Left renal cortex interstitium (tissue), 4 donors: ENCODE results near the gene CRK. TPM values are rescaled to one million over a fixed set of nuclear protein-coding genes. Genes with fewer than 3 reads are reported as not detected.

Experiments
- polyA plus RNA-seq, 4 donors: library from polyadenylated mRNA; unstranded; fragments of 120-200 nt; gene quantifications; one replicate each; pipeline ENCODE4 v1.2.1, GENCODE V29; 2013; ENCODE audit not compliant: insufficient read length in 4 of 4

CRK gene
- polyA plus RNA-seq, 4 donors, result 56.0 to 68.1 (median 64.0) TPM

Other genes with a start within 250 kb of the CRK start
- gene BHLHA9, start 185.8 kb downstream of the CRK start, polyA plus RNA-seq, result not detected
- under 1 TPM; 0.05 to 0.13 (median 0.07) TPM for gene TRARG1, start 176.6 kb downstream of the CRK start, polyA plus RNA-seq
- gene YWHAE, start 56.0 kb downstream of the CRK start, polyA plus RNA-seq, result 1,000 to 10,000 TPM in 3 of 4 donors, 100 to 1,000 TPM in 1; 949 to 1,137 (median 1,040) TPM
- 10 to 100 TPM; 71.1 to 88.7 (median 78.6) TPM for gene MYO1C, start 36.5 kb upstream of the CRK start, polyA plus RNA-seq
- gene INPP5K, start 60.4 kb upstream of the CRK start, polyA plus RNA-seq, result 10 to 100 TPM; 21.2 to 26.5 (median 22.6) TPM
- 10 to 100 TPM; 74.9 to 83.7 (median 81.6) TPM for gene PITPNA, start 106.6 kb upstream of the CRK start, polyA plus RNA-seq
- gene SLC43A2, start 172.6 kb upstream of the CRK start, polyA plus RNA-seq, result 10 to 100 TPM; 31.9 to 35.8 (median 33.5) TPM
- gene SCARF1, start 189.5 kb upstream of the CRK start, polyA plus RNA-seq, result 1 to 10 TPM; 5.7 to 9.7 (median 8.2) TPM
- gene RILP, start 193.6 kb upstream of the CRK start, polyA plus RNA-seq, result 1 to 10 TPM; 4.5 to 6.4 (median 5.2) TPM
- 100 to 1,000 TPM; 290 to 334 (median 302) TPM for gene PRPF8, start 228.6 kb upstream of the CRK start, polyA plus RNA-seq